ENCODE results near the gene FERMT3. TPM values are rescaled to one million over a fixed set of nuclear protein-coding genes. Genes with fewer than 3 reads are reported as not detected.
A peak's percentile ranks its signal among the peaks of the same experiment; 100 is the strongest.

The FERMT3 gene
- total RNA-seq, 1 experiment from 2014 or later = 5.9 TPM

GRCh38 chr11:64185693-64186491, 20.6 kb upstream of the FERMT3 start, which contains the start of gene STIP1:
Gene STIP1, plus strand, starts transcription at chr11:64186171. Its CDS starts 91 bp downstream, at chr11:64186262.
- DNase-seq (ENCODE audit: low spot score) = peak; percentile 100

- peak; percentile 43 for DNase-seq (ENCODE audit: low spot score)
These were observed 19.9 kb upstream of the FERMT3 start for GRCh38 chr11:64186492-64187165.

GRCh38 chr11:64192434-64192833, 14.1 kb upstream of the FERMT3 start:
- no peak for DNase-seq (ENCODE audit: low spot score)

- DNase-seq (ENCODE audit: low spot score) = no peak
These were observed 9.9 kb upstream of the FERMT3 start for GRCh38 chr11:64196626-64197025.

- no peak for DNase-seq (ENCODE audit: low spot score)
These were observed 8.0 kb upstream of the FERMT3 start for GRCh38 chr11:64198511-64198910.

GRCh38 chr11:64201543-64201942, 5.0 kb upstream of the FERMT3 start:
- no peak for DNase-seq (ENCODE audit: low spot score)

GRCh38 chr11:64202992-64203391, 3.5 kb upstream of the FERMT3 start:
- no peak for DNase-seq (ENCODE audit: low spot score)

GRCh38 chr11:64203421-64204079, 3.0 kb upstream of the FERMT3 start:
- DNase-seq (ENCODE audit: low spot score) = no peak

GRCh38 chr11:64204080-64204440, 2.5 kb upstream of the FERMT3 start:
- DNase-seq (ENCODE audit: low spot score) = no peak

- DNase-seq (ENCODE audit: low spot score) = peak; percentile 99
These were observed 2.0 kb upstream of the FERMT3 start for GRCh38 chr11:64204464-64204989.

GRCh38 chr11:64207256-64208085, 950 bp downstream of the FERMT3 start:
- no peak for DNase-seq (ENCODE audit: low spot score)

- no peak for DNase-seq (ENCODE audit: low spot score)
These were observed 1.7 kb downstream of the FERMT3 start for GRCh38 chr11:64208086-64208795.

- no peak for DNase-seq (ENCODE audit: low spot score)
These were observed 2.5 kb downstream of the FERMT3 start for GRCh38 chr11:64208796-64209562.

GRCh38 chr11:64209563-64209843, 3.0 kb downstream of the FERMT3 start:
- DNase-seq (ENCODE audit: low spot score) = no peak

GRCh38 chr11:64210301-64211020, 3.9 kb downstream of the FERMT3 start:
- DNase-seq (ENCODE audit: low spot score) = no peak

GRCh38 chr11:64211181-64211872, 4.8 kb downstream of the FERMT3 start:
- no peak for DNase-seq (ENCODE audit: low spot score)

- no peak for DNase-seq (ENCODE audit: low spot score)
These were observed 10.4 kb downstream of the FERMT3 start for GRCh38 chr11:64216879-64217278.

- no peak for DNase-seq (ENCODE audit: low spot score)
These were observed 12.3 kb downstream of the FERMT3 start for GRCh38 chr11:64218628-64219353.
